SU-DHL-6 (cell line): ENCODE measurements around the gene NCR3LG1.

Source experiments
- EZH2phosphoT487 ChIP-seq: fragments of 200-600 bp; sonication (generic), shearing (Covaris generic); conservative IDR thresholded peaks from 2 replicates; pipeline ENCODE4 v1.6.1; 2018; ENCODE audit warnings: mild to moderate bottlenecking, antibody characterized with exemption, low read length, moderate library complexity, mixed read lengths
- TF ChIP-seq, protein P1 (sequence below): fragments of 200-600 bp; sonication (generic); IDR thresholded peaks from one replicate; pipeline ENCODE4 v1.5.1; 2017; ENCODE audit warnings: antibody characterized with exemption, mild to moderate bottlenecking, low read length, moderate library complexity; ENCODE audit not compliant: insufficient read depth, poor library complexity, severe bottlenecking

DNA sequence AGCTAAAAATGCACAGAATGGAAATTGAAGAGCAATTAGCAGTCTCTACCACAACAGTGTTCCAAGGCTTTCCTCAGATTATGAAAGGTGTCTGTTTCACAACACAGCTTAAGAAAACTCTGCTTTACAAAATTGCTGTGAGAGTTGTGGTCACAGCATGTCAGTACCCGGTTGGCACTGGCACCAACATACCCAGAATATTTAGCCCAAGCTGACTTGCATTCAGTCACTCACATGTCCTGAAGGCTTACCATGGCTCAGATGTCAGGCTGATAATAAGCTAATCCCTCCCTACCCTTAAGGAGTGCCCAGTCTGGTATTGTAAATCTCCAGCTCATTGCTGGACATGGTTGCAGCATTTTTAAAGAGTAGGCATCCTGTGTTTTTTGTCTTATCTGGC is 14.9 kb downstream of the NCR3LG1 start:
- TF ChIP-seq, protein P1, sequence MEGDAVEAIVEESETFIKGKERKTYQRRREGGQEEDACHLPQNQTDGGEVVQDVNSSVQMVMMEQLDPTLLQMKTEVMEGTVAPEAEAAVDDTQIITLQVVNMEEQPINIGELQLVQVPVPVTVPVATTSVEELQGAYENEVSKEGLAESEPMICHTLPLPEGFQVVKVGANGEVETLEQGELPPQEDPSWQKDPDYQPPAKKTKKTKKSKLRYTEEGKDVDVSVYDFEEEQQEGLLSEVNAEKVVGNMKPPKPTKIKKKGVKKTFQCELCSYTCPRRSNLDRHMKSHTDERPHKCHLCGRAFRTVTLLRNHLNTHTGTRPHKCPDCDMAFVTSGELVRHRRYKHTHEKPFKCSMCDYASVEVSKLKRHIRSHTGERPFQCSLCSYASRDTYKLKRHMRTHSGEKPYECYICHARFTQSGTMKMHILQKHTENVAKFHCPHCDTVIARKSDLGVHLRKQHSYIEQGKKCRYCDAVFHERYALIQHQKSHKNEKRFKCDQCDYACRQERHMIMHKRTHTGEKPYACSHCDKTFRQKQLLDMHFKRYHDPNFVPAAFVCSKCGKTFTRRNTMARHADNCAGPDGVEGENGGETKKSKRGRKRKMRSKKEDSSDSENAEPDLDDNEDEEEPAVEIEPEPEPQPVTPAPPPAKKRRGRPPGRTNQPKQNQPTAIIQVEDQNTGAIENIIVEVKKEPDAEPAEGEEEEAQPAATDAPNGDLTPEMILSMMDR: no peak
- no peak for TF ChIP-seq EZH2phosphoT487
